MCF 10A (cell line): Measurements from ENCODE around the gene CAMKK2. TPM values are rescaled to one million over a fixed set of nuclear protein-coding genes. Genes with fewer than 3 reads are reported as not detected.

ENCODE experiments used
- BruUV-seq: library from RNA; stranded (reverse); fragments of 400-500 nt; replicated peaks from 2 replicates; lab custom pipeline; 2021; lab: Mats Ljungman, UMichigan
- CTCF ChIA-PET: fragments of 300-600 bp; sonication (Branson Sonifier 250); formaldehyde crosslinking; extraction: SDS; loops from one replicate; lab custom pipeline; 2021; ENCODE audit warnings: antibody characterized with exemption, inconsistent platforms; lab: Yijun Ruan, JAX
- POLR2A ChIA-PET: fragments of 300-600, 350-650 bp; sonication (Branson Sonifier 250); formaldehyde crosslinking; extraction: SDS; loops from one replicate; lab custom pipeline; 2020; ENCODE audit warnings: antibody characterized with exemption, inconsistent platforms; lab: Yijun Ruan, JAX
- DNase-seq: peaks from one replicate; pipeline ENCODE4 v3.0.0-alpha.2; 2018; ENCODE audit not compliant: unreplicated experiment
- H3K27ac Mint-ChIP-seq: one replicate; pipeline ENCODE4 v1.8.0; 2022; ENCODE audit warnings: mild to moderate bottlenecking, low read depth, mixed read lengths; ENCODE audit not compliant: unreplicated experiment
- H3K27me3 Mint-ChIP-seq: one replicate; pipeline ENCODE4 v1.8.0; 2022; ENCODE audit warnings: mixed read lengths; ENCODE audit not compliant: insufficient read depth, unreplicated experiment
- H3K36me3 Mint-ChIP-seq: one replicate; pipeline ENCODE4 v1.8.0; 2022; ENCODE audit warnings: mild to moderate bottlenecking, moderate library complexity, mixed read lengths; ENCODE audit not compliant: insufficient read depth, unreplicated experiment
- H3K4me1 Mint-ChIP-seq: one replicate; pipeline ENCODE4 v1.8.0; 2022; ENCODE audit warnings: mixed read lengths; ENCODE audit not compliant: insufficient read depth, unreplicated experiment
- H3K4me3 Mint-ChIP-seq: one replicate; pipeline ENCODE4 v1.8.0; 2022; ENCODE audit warnings: mild to moderate bottlenecking, moderate library complexity, mixed read lengths; ENCODE audit not compliant: unreplicated experiment
- H3K9me3 Mint-ChIP-seq: one replicate; pipeline ENCODE4 v1.8.0; 2022; ENCODE audit warnings: mixed read lengths; ENCODE audit not compliant: unreplicated experiment
- CTCF ChIP-seq: fragments of 200-600 bp; IDR thresholded peaks from one replicate; pipeline ENCODE4 v1.8.0; 2022; ENCODE audit warnings: antibody characterized with exemption, mild to moderate bottlenecking; ENCODE audit not compliant: unreplicated experiment
- intact Hi-C: fragments of 100-400 bp; cut with micrococcal nuclease; formaldehyde crosslinking; loops from 2 replicates; pipeline ENCODE4 v1.14.1; 2022
- total RNA-seq: library from RNA; stranded (reverse); gene quantifications from 2 replicates; pipeline ENCODE4 v1.2.3, GENCODE V29; 2022

The CAMKK2 gene
- total RNA-seq, 1 experiment from 2014 or later, result 36.3 TPM

- H3K27ac Mint-ChIP-seq, result no peak overlapping the region
- TF ChIP-seq CTCF, result no peak
- intact Hi-C loops, result no loop called here
- no peaks in the 10 kb centered on the region for H3K9me3 Mint-ChIP-seq
- H3K36me3 Mint-ChIP-seq, result no peaks in the 10 kb centered on the region
- ChIA-PET POLR2A (interaction anchor here (1.1 to 1.4 kb wide), 2 partner anchors 24 to 137 kb away, joined by 3 read pairs; no protein-coding TSS in a partner anchor), CTCF (interaction anchor here (0.5 to 2.0 kb wide), 7 partner anchors 12 to 576 kb away, joined by 3 to 5 read pairs (median 3); partner anchors contain the start of gene CABP1)
- peaks cover 11% of the 10 kb centered on the region for H3K4me1 Mint-ChIP-seq
- no peak overlapping the region for H3K4me3 Mint-ChIP-seq
- BruUV-seq, result no TSS peak
- H3K27me3 Mint-ChIP-seq, result no peaks in the 10 kb centered on the region
- DNase-seq, result no peak
Measured at GRCh38 chr12:121216102-121216501, 80.4 kb downstream of the CAMKK2 start.

- no peaks in the 10 kb centered on the region for H3K9me3 Mint-ChIP-seq
- peaks cover 17% of the 10 kb centered on the region for H3K4me1 Mint-ChIP-seq
- TF ChIP-seq CTCF, result no peak
- intact Hi-C loops, result loop anchor here (5.0 kb wide), 1 partner anchor 93 kb away; no protein-coding TSS in a partner anchor
- no TSS peak for BruUV-seq
- peak overlapping the region; percentile 2 for H3K27ac Mint-ChIP-seq
- no peaks in the 10 kb centered on the region for H3K27me3 Mint-ChIP-seq
- DNase-seq, result peak; percentile 87
- no peak overlapping the region for H3K4me3 Mint-ChIP-seq
- POLR2A ChIA-PET, result interaction anchor here (0.7 to 1.1 kb wide), 2 partner anchors 25 to 56 kb away, joined by 3 read pairs; no protein-coding TSS in a partner anchor
- H3K36me3 Mint-ChIP-seq, result peaks cover 9% of the 10 kb centered on the region
- CTCF ChIA-PET, result interaction anchor here (1.2 kb wide), 1 partner anchor 575 kb away, joined by 3 read pairs; the partner anchor contains the start of gene CABP1
Measured at GRCh38 chr12:121214855-121215745, 81.4 kb downstream of the CAMKK2 start.

- no peak overlapping the region for H3K4me3 Mint-ChIP-seq
- ChIA-PET POLR2A (interaction anchor here (0.7 to 1.6 kb wide), 4 partner anchors 57 to 308 kb away, joined by 3 to 4 read pairs (median 4); partner anchors contain the start of gene P2RX7), CTCF (no interaction called here)
- no peaks in the 10 kb centered on the region for H3K9me3 Mint-ChIP-seq
- peak overlapping the region; percentile 2 for H3K27ac Mint-ChIP-seq
- no peak for TF ChIP-seq CTCF
- DNase-seq, result peak; percentile 56
- H3K36me3 Mint-ChIP-seq, result peaks cover 9% of the 10 kb centered on the region
- intact Hi-C loops, result loop anchor here (5.0 kb wide), 1 partner anchor 92 kb away; no protein-coding TSS in a partner anchor
- H3K4me1 Mint-ChIP-seq, result peaks cover 17% of the 10 kb centered on the region
- no TSS peak for BruUV-seq
- H3K27me3 Mint-ChIP-seq, result no peaks in the 10 kb centered on the region
Measured at GRCh38 chr12:121214166-121214777, 82.2 kb downstream of the CAMKK2 start.
